ENCODE results near the gene TUNAR. TPM values are rescaled to one million over a fixed set of nuclear protein-coding genes. Genes with fewer than 3 reads are reported as not detected.
A peak's percentile ranks its signal among the peaks of the same experiment; 100 is the strongest.

Gene TUNAR
- total RNA-seq (under 1 TPM in 2 of 7 donors, not detected in 5; 0.68 to 0.69 TPM), polyA plus RNA-seq (under 1 TPM; 0.03 to 0.35 (median 0.04) TPM)
- long read RNA-seq, donor 1, partial matches to known transcripts: 0 of 1 reads
- long read RNA-seq, donor 1, other reads (novel, unspliced or antisense): 0 of 1 reads
- long read RNA-seq, donor 2: 0 reads

GRCh38 chr14:95876761-95877538, at the start of gene TUNAR:
Gene TUNAR (plus strand): TSS chr14:95876832.
- Histone ChIP-seq H3K4me3 (peak within 1 kb of the TSS in 7 of 8 donors; percentile 3 to 51 (median 16)), H3K27ac (no peak within 1 kb of the TSS), H3K36me3 (no peaks in the 10 kb centered on the region), H3K27me3 (replicated peaks in 1 of 7) (peaks cover 0 to 84% (median 27%) of the 10 kb centered on the region in 7 donors), H3K4me1 (peaks cover 0 to 18% (median 8%) of the 10 kb centered on the region in 6 donors), H3K9me3 (no peaks in the 10 kb centered on the region)
- WGBS, 5 donors: 1 to 7% (median 5%) methylated on average over 33 to 70 of the region's 70 CpGs
- intact Hi-C loops (cut with DNase I; ENCODE audit: low total_unique reads): no loop called here
- TF ChIP-seq POLR2A (IDR thresholded peaks at IDR 0.05) (no peak), CTCF (IDR thresholded peaks at IDR 0.05 in 8 of 11, conservative IDR thresholded peaks at IDR 0.05 in 3 of 11) (peak in 1 of 11 experiments; percentile 49)
- no peak for DNase-seq

GRCh38 chr14:95828649-95829265, 47.9 kb upstream of the TUNAR start:
- Histone ChIP-seq H3K4me1 (no peaks in the 10 kb centered on the region), H3K9me3 (peaks cover 0 to 5% (median 0%) of the 10 kb centered on the region in 8 donors), H3K27me3 (replicated peaks in 1 of 7) (peaks cover 0 to 41% (median 0%) of the 10 kb centered on the region in 7 donors), H3K27ac (no peak overlapping the region), H3K36me3 (no peaks in the 10 kb centered on the region), H3K4me3 (no peak overlapping the region)
- WGBS, 5 donors: 64 to 85% (median 82%) methylated on average over 2 to 3 of the region's 3 CpGs
- intact Hi-C loops (cut with DNase I; ENCODE audit: low total_unique reads): no loop called here
- DNase-seq: no peak
- TF ChIP-seq POLR2AphosphoS5 (IDR thresholded peaks at IDR 0.05) (no peak), CTCF (IDR thresholded peaks at IDR 0.05 in 8 of 11, conservative IDR thresholded peaks at IDR 0.05 in 3 of 11) (no peak), POLR2A (IDR thresholded peaks at IDR 0.05) (no peak)

- TF ChIP-seq POLR2A (IDR thresholded peaks at IDR 0.05): no peak
- TF ChIP-seq POLR2AphosphoS5 (IDR thresholded peaks at IDR 0.05): no peak
- no peak for TF ChIP-seq CTCF (IDR thresholded peaks at IDR 0.05 in 8 of 11, conservative IDR thresholded peaks at IDR 0.05 in 3 of 11)
- intact Hi-C loops (cut with DNase I; ENCODE audit: low total_unique reads): no loop called here
Measured at GRCh38 chr14:95829321-95829720, 47.3 kb upstream of the TUNAR start.

GRCh38 chr14:95830386-95830785, 46.2 kb upstream of the TUNAR start:
- Histone ChIP-seq H3K27ac (no peak overlapping the region), H3K27me3 (replicated peaks in 1 of 7) (peaks cover 0 to 41% (median 0%) of the 10 kb centered on the region in 7 donors), H3K9me3 (peaks cover 0 to 5% (median 0%) of the 10 kb centered on the region in 8 donors), H3K4me3 (no peak overlapping the region), H3K36me3 (no peaks in the 10 kb centered on the region), H3K4me1 (no peaks in the 10 kb centered on the region)
- 27 to 48% (median 39%) methylated on average over 3 of the region's 3 CpGs for WGBS, 5 donors
- no peak for DNase-seq
- intact Hi-C loops (cut with DNase I; ENCODE audit: low total_unique reads): no loop called here
- TF ChIP-seq CTCF (IDR thresholded peaks at IDR 0.05 in 8 of 11, conservative IDR thresholded peaks at IDR 0.05 in 3 of 11) (no peak), POLR2A (IDR thresholded peaks at IDR 0.05) (no peak), POLR2AphosphoS5 (IDR thresholded peaks at IDR 0.05) (no peak)

More at GRCh38 chr14:95829321-95829720, 47.3 kb upstream of the TUNAR start:
- no peaks in the 10 kb centered on the region for H3K4me1 ChIP-seq
- DNase-seq: no peak
- H3K36me3 ChIP-seq: no peaks in the 10 kb centered on the region
- no peak overlapping the region for H3K4me3 ChIP-seq
- peaks cover 0 to 41% (median 0%) of the 10 kb centered on the region in 7 donors for H3K27me3 ChIP-seq (replicated peaks in 1 of 7)
- H3K9me3 ChIP-seq: peaks cover 0 to 5% (median 0%) of the 10 kb centered on the region in 8 donors
- no peak overlapping the region for H3K27ac ChIP-seq
- WGBS, 5 donors: 77 to 91% (median 82%) methylated on average over 3 of the region's 3 CpGs

All from spleen (tissue), 13 donors.